Measurements from ENCODE around the gene MEP1B. TPM values are rescaled to one million over a fixed set of nuclear protein-coding genes. Genes with fewer than 3 reads are reported as not detected.
"Not testable (repeated sequence)": the region's sequence is repeated elsewhere in the genome, so short reads cannot be mapped to it uniquely, and the experiment has no call there.

MEP1B gene
- total and polyA plus RNA-seq, 2 experiments from 2014 or later, result 0.09 TPM; not detected in 1

GRCh38 chr18:32175265-32175664 is 14.6 kb upstream of the MEP1B start:
- Histone ChIP-seq H3K27me3 (no peaks in the 10 kb centered on the region), H3K4me1 (ENCODE audit: low read depth) (no peaks in the 10 kb centered on the region), H3K27ac (no peak overlapping the region), H3K4me3 (no peak overlapping the region), H3K9me3 (ENCODE audit: low read depth) (no peaks in the 10 kb centered on the region), H3K36me3 (no peaks in the 10 kb centered on the region)
- DNase-seq (ENCODE audit: low read depth in 1 of 2, low spot score in 1 of 2), result no peak
- no peak for TF ChIP-seq CTCF (IDR thresholded peaks at IDR 0.05; ENCODE audit: low read depth, low read length)

- not testable (repeated sequence) for H3K27ac ChIP-seq; H3K4me1 ChIP-seq (ENCODE audit: low read depth); H3K27me3 ChIP-seq; H3K9me3 ChIP-seq (ENCODE audit: low read depth); DNase-seq (ENCODE audit: low read depth in 1 of 2, low spot score in 1 of 2); H3K4me3 ChIP-seq; H3K36me3 ChIP-seq
Measured at GRCh38 chr18:32176745-32177144, 13.1 kb upstream of the MEP1B start.

GRCh38 chr18:32177530-32177929 is 12.3 kb upstream of the MEP1B start:
- H3K36me3 ChIP-seq, result no peaks in the 10 kb centered on the region
- no peaks in the 10 kb centered on the region for H3K4me1 ChIP-seq (ENCODE audit: low read depth)
- no peak overlapping the region for H3K27ac ChIP-seq
- H3K4me3 ChIP-seq, result no peak overlapping the region
- no peaks in the 10 kb centered on the region for H3K27me3 ChIP-seq
- DNase-seq (ENCODE audit: low read depth in 1 of 2, low spot score in 1 of 2), result no peak
- TF ChIP-seq CTCF (IDR thresholded peaks at IDR 0.05; ENCODE audit: low read depth, low read length), result no peak
- H3K9me3 ChIP-seq (ENCODE audit: low read depth), result no peaks in the 10 kb centered on the region

- H3K36me3 ChIP-seq, result no peaks in the 10 kb centered on the region
- no peaks in the 10 kb centered on the region for H3K27me3 ChIP-seq
- no peaks in the 10 kb centered on the region for H3K4me1 ChIP-seq (ENCODE audit: low read depth)
- no peak overlapping the region for H3K27ac ChIP-seq
- no peak for TF ChIP-seq CTCF (IDR thresholded peaks at IDR 0.05; ENCODE audit: low read depth, low read length)
- H3K4me3 ChIP-seq, result no peak overlapping the region
- no peak for DNase-seq (ENCODE audit: low read depth in 1 of 2, low spot score in 1 of 2)
- H3K9me3 ChIP-seq (ENCODE audit: low read depth), result no peaks in the 10 kb centered on the region
Measured at GRCh38 chr18:32183503-32183902, 6.3 kb upstream of the MEP1B start.

GRCh38 chr18:32190209-32190608 is 370 bp downstream of the MEP1B start:
- Histone ChIP-seq H3K27ac (no peak overlapping the region), H3K27me3 (no peaks in the 10 kb centered on the region), H3K4me1 (ENCODE audit: low read depth) (no peaks in the 10 kb centered on the region), H3K4me3 (no peak overlapping the region), H3K9me3 (ENCODE audit: low read depth) (no peaks in the 10 kb centered on the region), H3K36me3 (no peaks in the 10 kb centered on the region)
- no peak for TF ChIP-seq CTCF (IDR thresholded peaks at IDR 0.05; ENCODE audit: low read depth, low read length)
- DNase-seq (ENCODE audit: low read depth in 1 of 2, low spot score in 1 of 2), result no peak

GRCh38 chr18:32195881-32196815 is 6.3 kb downstream of the MEP1B start:
- Histone ChIP-seq H3K27ac (no peak overlapping the region), H3K36me3 (no peaks in the 10 kb centered on the region), H3K4me1 (ENCODE audit: low read depth) (no peaks in the 10 kb centered on the region), H3K9me3 (ENCODE audit: low read depth) (no peaks in the 10 kb centered on the region), H3K4me3 (no peak overlapping the region), H3K27me3 (no peaks in the 10 kb centered on the region)
- no peak for DNase-seq (ENCODE audit: low read depth in 1 of 2, low spot score in 1 of 2)
- TF ChIP-seq CTCF (IDR thresholded peaks at IDR 0.05; ENCODE audit: low read depth, low read length), result no peak
